Mesothelial cell of epicardium (in vitro differentiated cells): ENCODE data around the gene PTP4A2. TPM values are rescaled to one million over a fixed set of nuclear protein-coding genes. Genes with fewer than 3 reads are reported as not detected.
A peak's percentile ranks its signal among the peaks of the same experiment; 100 is the strongest.
"Not testable (repeated sequence)": the region's sequence is repeated elsewhere in the genome, so short reads cannot be mapped to it uniquely, and the experiment has no call there.

Experiments used
- DNase-seq, 2 experiments: peaks; one replicate each; pipeline ENCODE4 v3.0.0; 2021; ENCODE audit warnings: low spot score in 2 of 2; ENCODE audit not compliant: unreplicated experiment in 2 of 2
- H3K27ac Mint-ChIP-seq: 2 replicates; pipeline ENCODE4 v1.8.0; 2021; ENCODE audit warnings: mixed read lengths
- H3K27me3 Mint-ChIP-seq: 2 replicates; pipeline ENCODE4 v1.8.0; 2021; ENCODE audit warnings: low read depth, mixed read lengths
- H3K36me3 Mint-ChIP-seq: 2 replicates; pipeline ENCODE4 v1.8.0; 2021; ENCODE audit warnings: mixed read lengths
- H3K4me1 Mint-ChIP-seq: 2 replicates; pipeline ENCODE4 v1.8.0; 2021; ENCODE audit warnings: mixed read lengths
- H3K4me3 Mint-ChIP-seq: 2 replicates; pipeline ENCODE4 v1.8.0; 2021; ENCODE audit warnings: mild to moderate bottlenecking, moderate library complexity, mixed read lengths
- H3K9me3 Mint-ChIP-seq: 2 replicates; pipeline ENCODE4 v1.8.0; 2021; ENCODE audit warnings: mixed read lengths
- CTCF ChIP-seq: fragments of 200-600 bp; sonication (generic); IDR thresholded peaks from one replicate; pipeline ENCODE4 v1.5.0; 2021; ENCODE audit warnings: antibody characterized with exemption; ENCODE audit not compliant: unreplicated experiment
- total RNA-seq: library from RNA; stranded (reverse); gene quantifications from 3 replicates; pipeline ENCODE4 v1.2.1, GENCODE V29; 2021

The PTP4A2 gene
- total RNA-seq, 1 donor from 2014 or later, result 182 TPM

- Mint-ChIP-seq H3K4me3 (no peak overlapping the region), H3K27me3 (no peaks in the 10 kb centered on the region), H3K36me3 (no peaks in the 10 kb centered on the region), H3K4me1 (peaks cover 38% of the 10 kb centered on the region), H3K27ac (peak overlapping the region; percentile 99), H3K9me3 (no peaks in the 10 kb centered on the region)
- no peak for TF ChIP-seq CTCF
- peak in 1 of 2 experiments; percentile 50 for DNase-seq
Measured at GRCh38 chr1:31954607-31955283, 16.6 kb upstream of the PTP4A2 start.

- peak overlapping the region; percentile 35 for H3K27ac Mint-ChIP-seq
- TF ChIP-seq CTCF, result no peak
- DNase-seq, result no peak
- H3K4me3 Mint-ChIP-seq, result no peak overlapping the region
- no peaks in the 10 kb centered on the region for H3K9me3 Mint-ChIP-seq
- no peaks in the 10 kb centered on the region for H3K27me3 Mint-ChIP-seq
- H3K36me3 Mint-ChIP-seq, result no peaks in the 10 kb centered on the region
- peaks cover 33% of the 10 kb centered on the region for H3K4me1 Mint-ChIP-seq
Measured at GRCh38 chr1:31952825-31953220, 14.7 kb upstream of the PTP4A2 start.

GRCh38 chr1:31951276-31951675, 13.1 kb upstream of the PTP4A2 start:
- TF ChIP-seq CTCF, result no peak
- no peaks in the 10 kb centered on the region for H3K36me3 Mint-ChIP-seq
- H3K4me3 Mint-ChIP-seq, result no peak overlapping the region
- peaks cover 30% of the 10 kb centered on the region for H3K4me1 Mint-ChIP-seq
- no peak for DNase-seq
- H3K27me3 Mint-ChIP-seq, result no peaks in the 10 kb centered on the region
- no peaks in the 10 kb centered on the region for H3K9me3 Mint-ChIP-seq
- H3K27ac Mint-ChIP-seq, result peak overlapping the region; percentile 83

GRCh38 chr1:31949862-31950261, 11.7 kb upstream of the PTP4A2 start:
- no peak for TF ChIP-seq CTCF
- H3K36me3 Mint-ChIP-seq, result no peaks in the 10 kb centered on the region
- no peak overlapping the region for H3K27ac Mint-ChIP-seq
- peaks cover 21% of the 10 kb centered on the region for H3K4me1 Mint-ChIP-seq
- H3K4me3 Mint-ChIP-seq, result no peak overlapping the region
- no peaks in the 10 kb centered on the region for H3K27me3 Mint-ChIP-seq
- no peaks in the 10 kb centered on the region for H3K9me3 Mint-ChIP-seq
- DNase-seq, result no peak

GRCh38 chr1:31945677-31946076, 7.5 kb upstream of the PTP4A2 start:
- not testable (repeated sequence) for DNase-seq, H3K27me3 Mint-ChIP-seq, H3K27ac Mint-ChIP-seq, H3K36me3 Mint-ChIP-seq, H3K9me3 Mint-ChIP-seq
- Mint-ChIP-seq H3K4me1 (peaks cover 22% of the 10 kb centered on the region), H3K4me3 (peak overlapping the region; percentile 17)

- H3K27ac Mint-ChIP-seq, result peak overlapping the region; percentile 95
- peak overlapping the region; percentile 64 for H3K4me3 Mint-ChIP-seq
- DNase-seq, result peak; percentile 73 to 85
- H3K36me3 Mint-ChIP-seq, result no peaks in the 10 kb centered on the region
- no peak for TF ChIP-seq CTCF
- H3K9me3 Mint-ChIP-seq, result no peaks in the 10 kb centered on the region
- H3K27me3 Mint-ChIP-seq, result no peaks in the 10 kb centered on the region
- H3K4me1 Mint-ChIP-seq, result peaks cover 33% of the 10 kb centered on the region
Measured at GRCh38 chr1:31944205-31945089, 6.3 kb upstream of the PTP4A2 start.
